Stimulated activated CD4-positive, alpha-beta T cell treated with anti-CD3 and anti-CD28 coated beads, TNF-alpha, amount 100 ng/mL, for 24 hours (primary cell): ENCODE data around the gene GPSM1.
A peak's percentile ranks its signal among the peaks of the same experiment; 100 is the strongest.

Experiments used
- DNase-seq, 3 experiments: peaks; one replicate each; pipeline ENCODE4 v3.0.0-alpha.2; 2020; ENCODE audit warnings: low read depth in 3 of 3

GPSM1 gene

DNA sequence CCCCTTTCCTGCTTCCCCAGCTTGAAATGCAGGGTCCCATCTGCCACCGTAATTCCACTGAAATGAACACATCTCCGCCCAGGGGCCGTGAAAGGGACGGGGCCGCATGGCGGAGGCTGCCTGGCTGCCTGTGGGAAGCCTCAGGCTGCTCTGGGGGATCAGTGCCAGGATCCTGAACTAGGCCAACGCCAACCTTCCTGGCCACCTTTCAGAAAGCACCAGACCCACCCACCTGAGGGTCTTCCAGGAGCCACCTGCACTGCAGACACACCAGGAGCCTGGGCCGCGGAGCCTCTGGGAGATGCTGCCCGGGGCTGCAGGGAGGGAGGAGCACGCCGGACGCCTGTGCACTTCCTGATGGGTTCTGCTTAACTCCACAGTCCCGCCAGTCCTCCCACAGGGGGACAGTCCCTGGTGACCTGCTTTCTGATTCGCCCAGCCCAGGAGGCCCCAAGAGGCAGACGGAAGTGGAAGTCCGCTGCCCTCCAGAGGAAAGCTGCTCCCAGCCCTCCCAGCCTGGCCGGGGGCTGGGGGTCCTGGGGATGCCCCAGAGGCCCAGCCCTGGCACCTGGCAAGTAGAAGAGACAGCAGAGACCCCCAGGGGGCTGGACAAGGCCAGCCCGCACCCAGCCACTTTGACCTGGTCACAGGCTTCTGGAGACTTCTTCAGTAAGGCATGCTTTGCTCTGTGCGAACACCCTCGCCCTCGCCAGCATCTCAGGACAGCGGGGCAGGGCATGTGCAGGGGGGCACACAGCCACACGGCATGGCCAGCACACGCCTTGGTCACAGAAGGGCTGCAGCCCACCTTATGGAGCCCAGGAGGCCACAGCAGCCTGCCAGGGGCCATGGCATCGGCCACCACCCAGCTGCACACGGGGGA, 46.2 kb downstream of the GPSM1 start, which contains the start of gene CARD9:
Gene CARD9 (minus strand): TSS at position 370 of the 883 bp plus-strand sequence. CDS start 1,591 bp downstream, outside the sequence.
- no peak for DNase-seq

DNA sequence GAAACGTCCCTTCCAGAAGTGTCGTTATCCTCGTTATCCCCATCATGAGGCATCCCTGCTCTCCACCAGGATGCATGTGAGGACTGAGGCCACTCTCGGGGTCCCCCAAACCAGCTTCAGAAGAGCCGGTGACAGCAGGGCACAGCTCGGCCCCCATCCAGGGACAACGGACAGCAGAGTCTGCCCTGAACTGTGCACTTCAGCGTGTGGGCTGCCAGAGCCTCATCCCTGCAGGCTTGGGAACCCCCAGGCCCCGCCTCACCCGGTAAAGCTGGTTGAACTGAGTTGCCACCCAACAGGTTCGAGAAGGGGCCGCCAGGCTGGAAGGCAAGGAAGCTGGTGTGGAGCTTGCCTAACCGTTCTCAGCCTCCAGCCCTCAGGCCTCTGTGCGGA, 46.8 kb downstream of the GPSM1 start:
- no peak for DNase-seq

DNA sequence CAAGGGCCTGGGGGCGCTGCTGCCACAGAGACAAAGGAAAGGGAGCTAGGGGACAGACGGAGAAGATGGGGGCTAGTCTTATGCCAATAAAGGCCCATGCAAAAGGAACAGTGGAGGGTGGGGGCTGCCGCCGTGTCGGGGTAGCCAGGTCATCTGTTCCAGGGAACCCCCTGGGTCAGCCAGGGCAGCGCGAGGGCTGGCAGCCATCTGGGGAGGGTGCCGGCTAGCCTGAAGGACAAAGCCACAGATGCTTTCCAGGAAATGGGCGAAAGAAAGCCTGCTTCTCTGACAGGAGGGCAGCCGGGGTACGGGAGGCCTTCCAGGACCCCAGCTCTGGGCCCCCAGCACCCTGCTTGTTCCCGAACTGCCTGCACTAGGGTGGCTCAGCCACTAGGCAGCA, 47.8 kb downstream of the GPSM1 start:
- DNase-seq: no peak

DNA sequence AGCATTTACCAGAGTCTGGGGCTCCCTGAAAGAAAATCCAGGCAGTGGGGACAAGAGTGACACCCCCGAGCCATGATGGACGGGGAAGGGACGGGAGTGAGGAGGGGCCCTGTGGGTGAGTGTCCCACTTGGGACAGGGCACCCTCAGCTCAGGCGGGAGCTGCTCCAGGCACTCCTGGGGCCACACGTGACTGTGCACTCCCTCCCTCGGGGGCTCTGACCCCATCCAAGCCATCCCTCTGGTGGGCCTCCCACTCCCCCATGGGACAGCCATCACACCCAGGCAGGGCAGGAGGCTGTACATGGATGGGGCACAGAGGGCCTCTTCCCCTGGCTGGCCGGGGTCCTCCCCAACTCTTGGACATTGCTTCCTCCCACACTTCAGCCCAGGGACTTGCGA, 49.1 kb downstream of the GPSM1 start:
- no peak for DNase-seq

DNA sequence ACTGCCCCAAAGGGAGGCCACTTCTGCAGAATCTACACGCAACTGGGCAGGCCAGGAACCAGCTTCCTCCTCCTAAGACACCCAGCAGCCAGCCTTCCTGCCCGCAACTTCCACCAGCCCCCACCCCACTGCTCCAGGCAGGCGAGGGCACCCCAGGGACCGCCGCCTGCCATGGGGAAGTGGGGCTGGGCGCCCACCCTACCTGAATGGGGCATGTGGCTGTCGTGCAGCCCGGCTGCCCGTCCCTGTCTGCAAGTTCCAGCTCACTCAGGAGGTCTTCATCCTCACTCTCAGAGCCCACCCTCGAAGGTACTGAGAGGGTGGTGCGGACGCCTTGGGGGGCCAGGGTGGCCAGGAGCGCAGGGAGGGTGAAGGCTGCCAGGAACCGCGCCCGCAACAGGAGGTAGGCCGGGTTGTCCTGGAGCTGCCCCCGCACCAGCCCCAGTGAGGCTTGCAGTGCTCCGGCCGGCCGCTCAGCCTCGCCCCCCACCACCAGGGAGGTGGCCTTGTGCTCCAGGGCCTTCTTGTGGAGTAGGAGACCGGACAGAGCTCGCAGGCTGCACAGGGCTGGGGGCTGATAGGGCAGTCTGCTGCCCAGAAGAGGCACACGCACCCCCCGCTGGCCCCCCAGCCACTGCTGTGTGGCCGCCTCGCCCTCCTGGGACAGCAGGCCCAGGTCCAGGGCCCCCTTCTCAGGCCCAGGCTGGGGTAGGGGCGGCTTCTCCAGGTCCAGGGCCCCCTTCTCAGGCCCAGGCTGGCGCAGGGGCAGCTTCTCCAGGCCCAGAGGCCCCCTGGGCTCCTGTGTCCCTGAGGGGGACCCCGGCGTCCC, 50.2 kb downstream of the GPSM1 start:
- no peak for DNase-seq

DNA sequence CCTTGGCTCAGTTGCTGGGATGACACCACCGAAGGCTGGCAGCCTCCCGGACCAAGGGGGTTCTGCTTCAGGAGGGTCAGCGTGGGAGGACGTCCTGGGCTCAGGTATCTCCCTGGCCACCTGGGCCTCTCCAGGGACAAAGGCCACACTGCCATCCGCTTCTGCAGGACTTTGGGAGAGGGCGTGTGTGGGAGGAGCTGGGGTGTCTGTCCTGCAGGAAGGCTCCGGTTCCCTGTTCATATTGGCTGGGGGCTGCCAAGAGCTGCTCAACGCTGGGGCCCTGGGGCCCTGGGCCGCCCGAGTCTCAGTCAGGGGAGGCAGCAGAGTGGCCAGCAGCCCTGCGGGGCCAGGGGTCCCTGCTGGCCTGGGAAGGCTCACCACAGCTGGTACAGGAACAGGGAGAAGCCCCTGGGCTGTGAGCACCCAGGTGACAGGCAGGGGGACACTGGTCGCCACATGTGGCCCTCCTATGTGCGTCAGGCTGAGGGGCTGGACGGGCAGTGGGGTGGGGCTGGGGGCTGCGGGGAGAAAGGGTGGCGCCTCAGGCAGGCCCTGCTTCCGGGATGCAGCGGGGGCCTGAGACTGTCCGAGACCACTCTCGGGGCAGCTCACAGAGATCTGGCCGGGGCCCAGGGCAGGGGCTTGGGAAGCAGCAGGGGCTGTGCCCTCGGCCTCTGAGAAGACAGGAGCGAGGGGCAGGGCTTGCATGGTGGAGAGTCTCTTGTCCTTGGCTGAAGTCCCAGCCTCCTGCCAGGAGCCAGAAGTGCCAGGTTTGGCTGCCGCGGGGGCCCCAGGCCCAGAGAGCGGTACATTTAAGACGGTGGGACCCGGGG, 51.0 kb downstream of the GPSM1 start:
- DNase-seq: no peak

DNA sequence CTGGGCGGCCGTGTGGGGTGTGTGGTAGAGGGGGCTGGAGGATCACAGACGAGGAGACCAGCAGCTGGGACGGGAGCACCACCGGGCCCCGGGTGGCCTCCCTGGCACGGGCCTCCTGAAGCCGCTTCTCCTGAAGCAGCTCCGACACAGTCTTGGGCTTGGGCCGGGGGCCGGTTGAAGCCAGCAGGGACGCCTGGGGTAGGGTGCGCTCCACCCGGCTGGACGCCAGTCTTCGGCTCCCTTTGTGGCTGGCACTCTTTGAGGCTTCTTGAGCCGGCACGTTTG, 51.6 kb downstream of the GPSM1 start:
- DNase-seq: no peak

DNA sequence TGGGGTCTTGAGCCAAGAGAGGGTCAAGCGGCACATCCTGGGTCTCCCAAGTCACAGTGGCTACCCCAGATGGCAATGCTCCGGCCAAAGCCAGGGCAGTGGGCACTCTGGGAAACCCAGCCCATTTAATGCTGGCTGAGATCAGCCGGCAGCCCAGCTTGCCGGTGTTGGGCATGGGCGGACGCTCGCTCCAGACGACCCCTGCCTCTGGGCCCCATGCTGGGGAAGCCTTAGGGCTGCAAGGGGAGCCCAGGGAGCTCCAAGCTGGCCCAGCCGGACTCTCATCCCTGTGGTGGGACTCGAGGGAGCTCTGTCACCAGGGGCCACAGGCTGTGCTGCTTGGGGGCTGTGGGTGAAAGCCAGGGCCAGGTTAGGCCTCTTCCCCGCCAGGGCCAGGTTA, 52.1 kb downstream of the GPSM1 start:
- no peak for DNase-seq

DNA sequence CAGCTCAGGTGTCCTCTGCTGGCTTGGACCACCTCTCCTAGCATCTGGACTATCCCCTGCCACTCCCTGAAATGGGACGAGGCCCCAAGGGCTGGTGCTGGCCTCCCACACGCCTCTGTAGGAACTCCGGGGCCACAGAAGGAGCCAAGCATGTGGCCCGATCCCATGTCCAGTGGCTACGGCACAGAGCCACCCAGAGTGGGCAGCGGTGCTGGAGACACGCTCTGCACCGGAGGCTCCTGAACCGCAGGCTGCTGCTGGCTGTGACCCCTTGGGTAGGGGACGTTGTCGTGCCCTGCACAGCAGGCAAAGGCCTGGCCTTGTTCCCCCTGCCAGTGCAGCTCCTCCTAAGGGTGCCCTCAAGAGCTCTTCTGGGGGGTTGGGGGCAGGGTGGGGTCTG, 52.6 kb downstream of the GPSM1 start:
- no peak for DNase-seq

DNA sequence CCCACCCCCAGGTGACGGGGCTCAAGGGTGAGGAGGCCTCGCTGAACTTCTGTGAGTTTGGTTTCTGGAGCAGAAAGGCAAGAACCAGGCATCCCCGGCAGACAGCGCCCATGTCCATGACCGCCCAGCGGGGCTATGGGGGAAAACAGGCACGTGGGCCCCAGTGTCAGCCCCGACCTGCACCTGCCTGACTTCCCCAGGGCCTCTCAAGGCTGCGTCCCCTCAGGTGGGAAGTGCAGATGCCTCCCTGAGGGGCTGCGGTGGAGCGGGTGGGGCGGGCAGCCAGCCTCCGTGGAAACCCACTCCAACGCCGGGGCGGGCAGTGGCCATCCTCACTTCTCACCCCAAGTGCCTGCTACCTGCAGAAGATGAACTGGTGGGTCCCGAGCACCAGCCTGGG, 53.0 kb downstream of the GPSM1 start:
- no peak for DNase-seq

DNA sequence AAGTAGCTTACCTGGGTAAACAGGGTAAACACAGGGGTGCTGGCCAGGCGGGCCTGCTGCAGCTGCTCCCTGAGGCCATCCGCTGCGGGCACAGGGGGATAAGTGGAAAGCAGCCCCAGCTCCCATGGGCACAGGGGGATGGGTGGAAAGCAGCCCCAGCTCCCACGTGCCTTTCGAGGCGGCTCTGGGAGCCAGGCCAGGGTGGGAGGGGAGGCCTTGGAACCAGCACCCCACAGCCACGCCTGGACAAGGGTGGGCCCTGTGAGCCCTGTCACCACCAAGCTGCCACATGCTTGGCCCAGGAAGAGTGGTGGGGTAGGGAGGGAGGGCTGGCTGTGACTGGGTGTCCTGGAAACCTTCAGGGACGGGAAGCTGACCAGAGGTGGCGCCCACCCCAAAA, 54.0 kb downstream of the GPSM1 start:
- no peak for DNase-seq

DNA sequence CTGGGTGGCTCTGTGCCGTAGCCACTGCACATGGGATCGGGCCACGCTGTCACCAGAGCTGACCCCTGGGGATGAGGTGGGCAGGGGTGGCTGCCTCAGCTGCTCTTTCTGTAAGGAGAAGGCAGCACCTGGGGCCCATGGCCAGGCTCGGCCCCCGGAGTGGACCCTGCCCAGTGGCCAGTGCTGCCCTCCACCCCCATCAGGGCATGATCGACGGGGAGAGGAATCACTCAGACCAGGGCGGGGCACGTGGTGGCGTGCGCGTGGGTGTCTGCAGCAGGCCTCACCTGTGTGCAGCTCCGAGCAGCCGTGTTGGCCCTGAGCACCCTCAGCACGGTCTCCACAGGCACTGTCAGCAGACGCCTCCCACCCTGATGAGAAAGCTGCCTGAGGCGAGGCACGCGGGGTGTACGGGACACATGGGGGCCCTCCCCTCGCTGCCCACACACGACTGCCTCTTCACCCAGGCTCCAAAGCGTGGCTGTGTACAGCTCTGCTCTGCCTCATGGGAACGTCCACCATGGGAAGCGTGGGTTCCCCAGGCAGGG, 54.7 kb downstream of the GPSM1 start:
- no peak for DNase-seq

DNA sequence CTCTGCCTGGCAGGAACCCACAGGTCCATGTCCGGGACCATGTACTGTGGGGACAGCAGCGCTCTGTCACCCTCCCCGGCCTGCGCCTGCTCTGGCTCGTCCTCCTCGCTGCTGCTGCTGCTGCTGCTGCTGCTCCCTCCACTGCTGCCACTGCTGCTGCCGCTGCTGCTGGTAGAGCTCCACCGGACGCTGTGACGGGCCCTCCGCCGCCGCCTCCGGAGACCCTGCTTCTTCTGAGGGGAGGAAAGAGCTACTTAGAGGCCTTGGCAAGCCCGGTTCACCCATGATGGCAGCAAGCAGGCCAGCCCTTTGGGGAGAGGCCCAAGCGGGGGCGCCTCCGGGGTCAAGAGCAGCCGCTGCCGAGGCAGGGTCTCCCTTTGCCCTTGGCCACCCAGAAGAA, 56.1 kb downstream of the GPSM1 start:
- DNase-seq: no peak

DNA sequence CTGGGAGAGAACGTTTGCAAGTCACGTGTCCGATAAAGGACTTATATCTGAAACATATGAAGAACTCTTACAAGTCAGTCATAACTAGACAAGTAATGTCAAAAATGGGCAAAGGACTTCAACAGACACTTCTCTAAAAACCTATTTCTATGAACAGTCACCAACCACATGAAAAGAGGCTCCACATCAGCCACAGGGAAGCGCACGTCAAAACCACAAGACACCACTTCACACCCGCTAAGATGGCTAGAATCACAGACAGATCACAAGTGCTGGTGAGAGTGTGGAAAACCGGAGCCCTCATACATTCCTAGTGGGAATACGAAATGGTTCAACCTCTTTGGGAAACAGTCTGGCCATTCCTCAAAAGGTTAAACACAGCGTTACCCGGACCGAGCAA, 57.7 kb downstream of the GPSM1 start:
- peak in 1 of 3 experiments; percentile 26 for DNase-seq

DNA sequence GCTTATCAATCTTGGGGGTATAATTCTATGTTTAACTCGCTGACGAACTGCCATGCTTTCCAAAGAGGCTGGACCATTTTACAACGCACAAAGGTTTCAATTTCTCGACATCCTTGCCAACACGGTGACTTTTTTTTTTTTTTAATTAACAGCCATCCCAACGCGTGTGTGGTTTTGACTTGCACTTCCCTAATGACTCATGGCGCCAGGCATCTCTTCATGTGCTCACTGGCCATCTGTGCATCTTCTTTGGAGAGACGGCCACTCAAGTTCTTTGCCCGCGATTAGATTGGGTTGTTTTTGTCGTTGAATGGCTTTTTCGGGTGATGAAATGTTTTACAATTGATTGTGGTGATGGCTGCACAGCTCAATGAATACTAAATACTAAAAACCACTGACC, 58.7 kb downstream of the GPSM1 start:
- DNase-seq: no peak

DNA sequence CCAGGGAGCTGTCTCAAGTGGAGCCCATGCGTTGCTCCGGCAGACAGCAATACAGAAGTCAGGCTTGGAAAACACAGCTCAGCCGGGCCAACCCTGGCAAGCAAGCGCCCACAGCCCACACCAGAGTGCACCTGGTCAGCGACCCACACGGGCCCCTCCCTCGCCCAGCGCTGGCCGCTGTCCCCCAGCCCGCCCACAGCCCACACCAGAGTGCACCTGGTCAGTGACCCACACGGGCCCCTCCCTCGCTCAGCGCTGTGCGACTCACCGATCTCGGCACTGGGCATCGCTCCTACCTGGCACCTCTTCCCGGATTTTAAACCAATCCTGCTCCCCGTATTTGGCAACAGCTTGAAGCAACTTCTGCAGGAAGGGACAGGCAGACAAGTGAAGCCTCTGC, 59.9 kb downstream of the GPSM1 start:
- DNase-seq: no peak

DNA sequence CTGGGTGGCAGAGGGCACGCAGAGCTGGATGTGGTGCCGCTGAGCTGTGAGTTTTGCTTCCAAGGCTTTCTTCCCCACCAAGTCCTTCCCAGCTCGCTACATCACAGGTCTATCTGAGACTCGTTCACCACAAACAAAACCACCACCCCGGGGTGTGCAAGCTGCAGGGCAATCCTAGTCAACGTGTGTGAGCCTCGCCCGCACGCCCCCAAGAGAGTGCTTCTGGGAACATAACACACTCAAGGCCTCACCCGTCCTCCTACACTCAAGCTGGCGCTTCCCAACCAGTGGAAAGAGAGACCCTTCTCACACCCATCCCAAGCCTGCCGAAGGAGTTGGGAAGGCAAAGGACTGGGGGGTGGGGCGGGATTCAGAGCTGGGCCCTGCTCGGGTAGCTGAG, 62.1 kb downstream of the GPSM1 start:
- no peak for DNase-seq

DNA sequence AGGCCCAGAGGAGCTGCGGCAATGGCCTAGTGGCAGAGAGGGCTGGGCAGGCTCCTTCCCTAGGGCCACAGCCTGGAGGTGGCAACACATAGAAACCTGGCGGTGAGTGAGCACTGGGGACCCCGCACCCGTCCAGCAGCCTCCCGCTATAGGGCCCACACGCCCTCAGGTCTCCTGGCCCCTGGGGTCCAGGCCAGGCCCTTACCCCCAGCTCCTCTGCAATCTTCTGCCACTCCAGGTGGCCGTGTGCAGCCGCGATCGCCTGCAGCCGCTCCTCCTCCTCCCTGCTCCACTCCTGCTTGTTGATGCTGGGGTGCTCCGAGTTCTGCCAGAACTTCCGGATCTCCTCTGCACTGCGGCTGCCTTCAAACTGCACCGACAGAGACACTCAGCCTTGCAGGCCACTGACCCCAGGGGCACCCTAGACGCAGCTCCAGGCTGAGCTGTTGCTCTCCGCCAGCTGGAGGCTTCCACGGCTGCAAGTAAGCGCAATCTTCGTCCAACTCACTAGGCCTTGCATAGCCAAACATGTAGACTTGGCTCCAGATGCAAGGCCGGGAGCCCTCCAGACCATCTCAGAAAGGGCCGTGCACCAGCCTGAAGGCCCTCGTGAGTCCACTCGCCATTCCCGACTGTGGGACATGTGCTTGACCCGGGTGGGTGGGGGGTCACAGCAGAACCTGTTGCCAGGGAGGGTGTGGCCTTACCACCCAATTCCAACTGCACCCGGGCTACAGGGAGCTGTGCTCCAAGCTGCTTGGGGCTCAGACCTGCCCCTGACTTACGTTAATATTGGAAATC, 64.6 kb downstream of the GPSM1 start:
- no peak for DNase-seq

DNA sequence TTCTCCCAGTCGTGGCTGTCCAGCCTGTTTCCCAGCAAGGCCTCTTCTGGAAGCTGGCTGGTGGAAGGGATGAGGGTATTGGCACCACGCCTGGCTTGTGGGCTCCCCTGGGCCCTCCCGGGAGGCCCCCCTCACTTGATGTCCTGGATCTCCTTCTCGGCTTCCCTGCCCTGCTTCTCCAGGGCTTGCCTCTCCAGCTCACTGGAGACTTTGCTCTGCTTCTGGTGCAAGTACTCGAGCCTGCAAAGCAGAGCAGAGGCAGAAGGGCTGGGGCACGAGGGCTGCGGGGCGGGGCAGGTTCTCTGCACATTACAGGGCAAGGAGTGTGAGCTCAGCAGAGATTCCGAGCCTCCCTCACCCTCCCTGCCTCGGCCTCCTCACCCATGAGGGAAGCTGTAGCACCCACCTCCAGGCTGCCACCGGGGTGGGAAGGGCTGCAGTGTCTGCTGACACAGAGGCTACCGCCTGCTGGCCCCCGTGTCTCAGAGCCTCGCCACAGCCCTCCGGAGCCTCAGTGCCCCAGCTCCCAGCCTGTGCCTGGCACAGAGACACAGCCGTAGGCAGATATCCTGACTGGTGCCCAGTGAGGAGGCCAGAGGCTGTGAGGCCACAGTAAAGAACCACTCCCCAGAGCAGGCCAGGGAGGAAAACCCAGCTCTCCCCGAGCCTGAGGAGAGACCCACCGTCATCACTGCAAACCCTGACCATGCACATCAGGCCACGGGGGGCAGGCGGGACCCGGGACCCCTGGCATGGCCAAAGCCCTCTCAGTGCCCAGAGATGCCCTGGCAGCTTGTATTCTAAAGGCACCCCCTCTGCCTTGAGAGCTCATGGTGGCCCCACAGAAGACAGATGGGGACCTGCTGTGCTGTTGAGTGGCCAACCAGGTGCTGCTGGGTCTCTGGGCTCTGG, 65.5 kb downstream of the GPSM1 start:
- no peak for DNase-seq

DNA sequence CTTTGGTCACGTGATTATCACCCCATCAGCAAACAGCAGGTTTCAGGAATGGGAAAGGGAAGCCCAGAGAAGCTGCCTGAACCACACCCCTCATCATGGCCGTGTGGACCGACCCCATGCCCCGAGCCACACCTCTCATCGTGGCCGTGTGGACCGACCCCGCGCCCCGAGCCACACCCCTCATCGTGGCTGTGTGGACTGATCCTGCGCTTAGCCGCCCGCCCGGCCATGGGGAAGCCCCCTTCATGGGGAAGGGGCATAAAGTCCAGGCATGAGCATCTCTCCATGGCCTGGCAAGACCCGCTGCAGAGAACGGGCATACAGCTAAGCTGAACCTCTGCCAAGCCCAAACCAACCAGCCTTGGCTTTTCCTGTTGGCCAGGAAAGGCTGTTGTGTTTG, 66.2 kb downstream of the GPSM1 start:
- no peak for DNase-seq
